CD4-positive, alpha-beta T cell treated with Interleukin-10 for 1 hour (primary cell): ENCODE results near the gene SGSM2.

Experiments used
- DNase-seq: peaks from one replicate; pipeline ENCODE4 v3.0.0-alpha.2; 2020

Gene SGSM2

DNA sequence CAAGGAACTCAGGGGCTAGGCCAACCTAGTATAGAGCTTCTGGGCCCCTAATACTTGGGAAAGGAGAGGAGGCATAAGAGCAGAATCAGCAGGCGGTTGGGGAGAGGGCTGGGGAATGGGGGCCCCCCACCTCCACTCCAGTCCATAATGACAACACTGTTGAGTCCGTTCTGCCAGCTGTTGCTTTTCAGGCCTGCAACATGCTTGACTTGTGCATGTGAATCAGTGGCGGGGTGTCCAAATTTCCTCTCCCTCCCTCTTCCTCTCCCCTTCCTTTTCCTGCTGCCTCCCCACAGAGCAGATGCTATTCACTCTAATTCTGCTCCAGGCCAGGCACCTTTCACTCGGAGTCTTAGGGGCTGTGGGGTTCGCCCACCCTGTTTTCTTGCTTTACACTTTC, 31.7 kb downstream of the SGSM2 start:
- no peak for DNase-seq

DNA sequence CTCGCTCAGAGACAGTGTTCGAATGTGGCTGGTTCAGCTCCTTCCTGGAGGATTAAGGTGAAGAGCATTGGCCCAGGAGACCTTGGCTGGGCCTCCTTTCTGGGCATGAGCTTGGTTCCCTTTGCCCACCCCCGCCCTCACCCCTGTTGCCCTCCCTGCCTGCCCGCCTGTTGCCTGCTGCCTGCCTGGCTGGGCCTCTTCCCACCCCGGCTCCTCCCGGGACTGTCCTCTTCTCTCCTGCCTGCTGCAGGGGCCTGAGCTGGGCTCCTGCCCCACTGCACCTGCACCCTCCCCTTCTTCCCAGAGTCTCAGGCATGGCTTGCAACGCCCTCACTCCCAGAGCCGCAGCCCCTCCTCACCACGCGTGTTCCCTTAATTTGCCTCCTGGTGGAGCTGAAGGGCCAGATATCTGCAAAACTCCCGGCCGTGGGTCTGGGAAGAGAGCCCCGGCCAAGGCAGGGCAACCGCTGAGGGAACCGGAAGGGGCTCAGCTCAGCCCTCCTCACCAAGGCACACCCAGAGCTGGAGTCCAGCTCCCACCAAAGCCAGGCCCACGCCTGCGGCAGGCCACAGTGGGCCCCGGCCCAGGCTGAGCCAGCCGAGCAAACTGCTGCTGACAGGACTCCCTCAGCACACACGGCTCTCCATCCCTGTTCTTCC, 32.4 kb downstream of the SGSM2 start:
- no peak for DNase-seq

DNA sequence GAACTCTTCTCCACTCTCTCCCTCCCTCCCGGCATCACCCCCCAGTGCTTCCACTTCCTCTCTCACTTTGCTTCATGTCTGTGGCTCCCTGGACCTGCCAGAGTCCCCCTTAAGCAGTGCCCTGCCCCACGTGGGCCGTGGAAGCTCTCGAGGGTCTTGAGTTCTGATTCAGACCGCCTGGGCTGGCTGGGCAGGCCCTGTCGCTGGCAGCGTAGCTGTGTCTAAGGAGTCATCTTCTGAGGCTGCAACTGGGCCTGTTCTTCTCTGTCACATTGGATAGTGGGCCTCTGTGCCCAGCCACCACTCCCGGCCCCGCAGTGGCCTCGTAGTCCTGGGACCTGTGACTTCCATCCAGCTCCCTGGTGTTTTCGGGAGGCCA, 32.9 kb downstream of the SGSM2 start:
- no peak for DNase-seq

DNA sequence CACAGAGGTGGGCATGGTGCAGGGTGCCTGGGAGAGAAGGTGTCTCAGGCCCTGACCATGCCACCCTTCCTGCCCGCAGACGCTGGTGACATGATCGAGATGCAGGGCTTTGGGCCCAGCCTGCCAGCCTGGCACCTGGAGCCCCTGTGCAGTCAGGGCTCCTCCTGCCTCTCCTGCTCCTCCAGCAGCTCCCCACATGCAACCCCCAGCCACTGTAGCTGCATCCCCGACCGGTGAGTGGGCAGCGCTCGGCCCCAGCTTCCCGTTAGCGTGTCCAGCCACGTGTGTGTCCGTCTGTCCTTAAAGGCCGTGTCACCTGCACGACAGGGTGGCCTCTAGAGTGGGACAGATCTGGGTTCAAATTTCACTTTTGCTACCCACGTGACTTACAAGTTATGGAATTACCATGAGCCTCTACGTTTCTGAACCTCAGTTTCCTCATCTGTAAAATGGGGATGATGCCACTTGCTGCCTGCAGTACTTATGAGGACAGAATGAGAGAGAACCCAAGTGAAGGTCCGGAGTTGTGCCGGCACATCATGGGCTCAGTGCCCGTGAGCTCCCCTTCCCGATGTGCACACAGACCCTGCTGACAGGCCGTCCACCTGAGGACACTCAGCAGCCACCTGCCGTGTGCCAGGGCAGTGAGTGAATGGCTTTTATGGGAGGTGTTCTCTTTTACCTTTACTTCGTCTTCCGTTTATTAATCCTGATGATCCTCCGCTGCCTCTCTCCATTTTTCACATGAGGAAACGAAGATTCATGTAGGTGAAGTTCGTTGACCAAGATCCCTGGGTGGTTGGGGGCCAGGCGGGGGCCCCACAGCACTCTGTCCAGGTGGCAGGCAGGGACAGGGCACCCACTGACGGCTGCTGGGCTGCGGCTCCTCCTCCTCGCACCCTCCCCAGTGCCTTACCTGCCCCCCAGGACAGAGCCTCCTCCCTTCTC, 34.2 kb downstream of the SGSM2 start:
- no peak for DNase-seq

DNA sequence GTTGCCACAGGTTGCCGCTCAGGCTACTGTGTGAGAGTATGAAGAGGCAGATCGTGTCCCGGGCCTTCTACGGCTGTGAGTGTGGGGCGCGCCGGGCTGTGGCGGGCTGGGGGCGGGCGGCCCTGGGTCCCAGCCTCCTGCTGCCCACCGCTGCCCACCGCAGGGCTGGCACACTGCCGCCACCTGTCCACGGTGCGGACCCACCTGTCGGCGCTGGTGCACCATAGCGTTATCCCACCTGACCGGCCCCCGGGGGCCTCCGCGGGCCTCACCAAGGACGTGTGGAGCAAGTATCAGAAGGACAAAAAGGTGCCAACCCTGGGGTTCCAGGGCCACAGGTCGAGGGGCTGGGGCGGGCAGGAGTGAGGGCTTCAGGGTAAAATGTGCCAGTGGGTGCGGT, 34.9 kb downstream of the SGSM2 start:
- DNase-seq: no peak

DNA sequence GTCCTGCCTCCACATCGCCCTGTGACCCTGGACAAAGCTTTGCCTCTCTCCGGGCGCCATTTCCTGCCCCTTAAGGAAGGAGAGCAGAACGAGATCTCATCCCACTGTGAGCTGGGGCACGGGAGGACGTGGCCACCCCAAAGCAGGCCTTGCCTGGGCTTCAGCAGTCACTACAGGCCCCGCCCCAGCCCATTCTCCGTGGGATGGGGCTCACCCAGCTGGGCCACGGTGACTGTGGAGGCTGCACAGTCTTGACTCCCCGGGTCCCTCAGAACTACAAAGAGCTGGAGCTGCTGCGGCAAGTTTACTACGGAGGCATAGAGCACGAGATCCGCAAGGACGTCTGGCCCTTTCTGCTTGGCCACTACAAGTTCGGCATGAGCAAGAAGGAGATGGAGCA, 35.4 kb downstream of the SGSM2 start:
- DNase-seq: no peak

DNA sequence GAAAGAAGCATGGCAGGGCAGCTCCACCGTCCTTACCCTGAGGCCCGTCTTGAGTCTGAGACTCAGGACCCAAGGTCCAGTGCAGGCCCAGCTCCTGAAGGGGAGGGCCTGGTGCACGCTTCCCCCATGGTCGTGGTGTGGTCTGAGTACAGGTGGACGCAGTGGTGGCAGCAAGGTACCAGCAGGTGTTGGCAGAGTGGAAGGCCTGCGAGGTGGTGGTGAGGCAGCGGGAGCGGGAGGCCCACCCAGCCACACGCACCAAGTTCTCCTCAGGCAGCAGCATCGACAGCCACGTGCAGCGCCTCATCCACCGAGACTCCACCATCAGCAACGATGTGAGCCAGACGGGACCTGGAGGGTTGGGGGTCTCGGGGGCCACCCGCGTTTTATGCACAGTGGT, 35.9 kb downstream of the SGSM2 start:
- no peak for DNase-seq

DNA sequence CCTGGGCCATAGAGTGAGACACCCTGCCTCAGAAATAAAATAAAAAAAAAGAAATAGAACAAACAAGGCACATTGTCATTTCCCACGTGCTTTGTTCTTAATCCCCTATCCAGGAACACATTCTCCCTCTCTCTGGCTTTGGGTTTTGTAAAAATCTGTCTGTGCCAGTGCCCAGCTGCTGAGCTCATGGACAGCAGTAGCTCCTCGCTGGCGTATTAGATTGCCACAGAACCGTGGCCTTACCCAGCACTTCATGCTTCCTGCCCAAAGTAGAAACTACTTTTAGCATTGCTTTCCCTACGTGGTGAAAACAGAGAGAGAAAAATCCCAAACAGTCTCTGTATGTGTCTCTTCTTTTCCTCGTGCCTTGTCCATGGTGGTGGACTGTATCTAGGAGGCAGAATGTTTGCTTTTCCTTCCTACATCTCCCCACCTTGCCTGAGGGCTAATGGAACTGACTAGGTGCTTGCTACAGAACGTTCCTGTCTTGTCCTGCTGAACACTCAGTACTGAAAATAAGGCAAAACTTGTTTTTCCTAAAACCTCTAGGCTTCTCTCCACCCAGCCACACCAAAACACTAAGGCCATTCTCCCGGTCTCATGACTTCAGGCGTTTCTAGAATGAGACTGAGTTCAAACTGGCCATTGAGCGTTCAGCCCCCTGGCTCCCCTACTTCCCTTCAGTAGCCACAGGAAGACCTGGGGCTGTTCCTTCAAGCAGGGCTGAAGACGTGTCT, 37.4 kb downstream of the SGSM2 start:
- no peak for DNase-seq

DNA sequence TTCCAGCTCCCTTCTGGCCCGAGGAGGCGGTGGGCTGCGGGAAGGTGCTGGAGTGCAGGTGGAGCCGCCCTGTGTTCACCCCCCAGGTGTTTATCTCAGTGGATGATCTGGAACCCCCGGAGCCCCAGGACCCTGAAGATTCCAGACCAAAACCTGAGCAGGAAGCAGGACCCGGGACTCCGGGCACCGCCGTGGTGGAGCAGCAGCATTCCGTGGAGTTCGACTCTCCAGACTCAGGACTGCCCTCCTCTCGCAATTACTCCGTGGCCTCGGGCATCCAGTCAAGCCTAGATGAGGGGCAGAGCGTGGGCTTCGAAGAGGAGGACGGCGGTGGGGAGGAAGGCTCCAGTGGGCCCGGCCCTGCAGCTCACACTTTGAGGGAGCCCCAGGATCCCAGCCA, 38.1 kb downstream of the SGSM2 start:
- DNase-seq: no peak

DNA sequence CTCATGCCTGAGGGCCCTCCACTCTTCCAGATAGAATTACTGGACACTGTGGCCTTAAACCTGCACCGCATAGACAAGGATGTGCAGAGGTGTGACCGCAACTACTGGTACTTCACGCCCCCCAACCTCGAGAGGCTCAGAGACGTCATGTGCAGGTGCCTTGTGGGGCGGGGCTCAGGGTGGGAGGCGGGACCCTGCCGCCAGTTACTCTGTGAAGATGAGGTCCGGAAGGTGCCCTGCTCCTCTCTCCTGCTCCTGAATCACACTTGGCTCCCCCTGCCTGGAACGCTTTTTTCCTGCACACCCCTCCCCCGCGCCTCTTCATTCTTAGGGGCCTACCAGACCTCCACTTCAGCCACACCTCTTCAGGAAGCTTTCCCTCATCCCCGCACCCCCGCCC, 38.8 kb downstream of the SGSM2 start:
- no peak for DNase-seq

DNA sequence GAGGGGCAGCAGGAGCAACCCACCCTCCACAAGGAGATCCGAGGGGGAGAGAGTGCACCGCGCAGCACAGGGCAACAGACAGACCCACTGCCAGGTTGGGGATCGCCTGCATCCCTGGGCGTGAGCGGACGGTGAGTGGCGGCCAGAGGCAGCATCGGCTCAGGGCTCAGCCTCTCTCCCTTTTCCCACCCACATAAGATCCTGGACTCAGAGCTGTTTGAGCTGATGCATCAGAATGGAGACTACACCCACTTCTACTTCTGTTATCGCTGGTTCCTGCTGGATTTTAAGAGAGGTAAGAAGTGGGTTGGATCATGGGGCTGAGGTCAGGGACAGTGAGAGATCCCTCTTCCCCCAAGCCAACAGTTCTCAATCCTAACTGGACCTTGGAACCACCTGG, 40.4 kb downstream of the SGSM2 start:
- DNase-seq: no peak

DNA sequence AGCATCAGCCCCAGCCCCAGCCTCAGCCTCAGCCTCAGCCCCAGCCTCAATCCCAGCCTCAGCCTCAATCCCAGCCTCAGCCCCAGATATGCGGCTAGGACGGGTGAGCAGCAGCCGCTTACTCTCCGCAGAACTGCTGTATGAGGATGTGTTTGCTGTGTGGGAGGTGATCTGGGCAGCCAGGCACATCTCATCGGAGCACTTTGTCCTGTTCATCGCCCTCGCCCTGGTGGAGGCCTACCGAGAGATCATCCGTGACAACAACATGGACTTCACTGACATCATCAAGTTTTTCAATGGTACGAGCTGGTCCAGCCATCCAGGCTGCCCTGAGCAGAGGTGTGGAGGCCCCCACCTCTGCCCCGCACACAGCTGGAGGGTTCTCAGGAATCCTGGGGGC, 41.6 kb downstream of the SGSM2 start:
- DNase-seq: no peak

DNA sequence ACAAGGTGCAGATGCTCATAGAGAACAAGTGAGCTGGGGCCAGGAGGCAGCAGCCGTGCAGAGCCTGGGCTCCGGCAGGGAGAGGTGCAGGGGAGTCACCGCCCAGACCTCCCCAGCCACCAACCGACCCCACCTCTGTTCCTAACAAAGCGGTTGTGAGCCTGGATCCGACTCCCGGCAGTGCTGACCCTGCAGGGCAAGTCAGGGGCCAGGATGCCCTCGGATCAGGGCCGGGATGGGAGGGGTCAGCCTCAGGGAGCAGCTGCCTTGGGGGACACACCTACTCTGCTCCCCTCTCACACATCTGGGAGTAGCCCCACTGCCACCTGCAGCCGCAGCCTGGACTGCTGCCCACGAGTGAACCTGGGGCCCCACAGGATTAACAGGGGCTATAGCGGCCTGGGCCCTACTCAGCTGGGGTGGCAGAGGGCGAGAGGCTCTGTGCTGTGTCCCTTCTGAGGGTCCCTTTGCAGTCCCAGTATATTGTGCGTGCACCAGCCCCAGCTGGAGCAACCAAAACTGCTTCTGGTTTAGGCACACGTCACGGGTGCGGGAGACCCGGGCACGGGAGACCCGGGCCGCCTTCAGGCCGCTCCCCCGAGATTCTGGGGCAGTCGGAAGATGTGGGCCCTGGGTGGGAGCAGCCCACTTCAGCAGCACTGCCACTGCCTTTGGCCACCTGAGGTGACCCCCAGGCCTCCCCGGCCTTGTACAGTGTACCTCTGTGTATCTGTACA, 42.4 kb downstream of the SGSM2 start:
- no peak for DNase-seq

DNA sequence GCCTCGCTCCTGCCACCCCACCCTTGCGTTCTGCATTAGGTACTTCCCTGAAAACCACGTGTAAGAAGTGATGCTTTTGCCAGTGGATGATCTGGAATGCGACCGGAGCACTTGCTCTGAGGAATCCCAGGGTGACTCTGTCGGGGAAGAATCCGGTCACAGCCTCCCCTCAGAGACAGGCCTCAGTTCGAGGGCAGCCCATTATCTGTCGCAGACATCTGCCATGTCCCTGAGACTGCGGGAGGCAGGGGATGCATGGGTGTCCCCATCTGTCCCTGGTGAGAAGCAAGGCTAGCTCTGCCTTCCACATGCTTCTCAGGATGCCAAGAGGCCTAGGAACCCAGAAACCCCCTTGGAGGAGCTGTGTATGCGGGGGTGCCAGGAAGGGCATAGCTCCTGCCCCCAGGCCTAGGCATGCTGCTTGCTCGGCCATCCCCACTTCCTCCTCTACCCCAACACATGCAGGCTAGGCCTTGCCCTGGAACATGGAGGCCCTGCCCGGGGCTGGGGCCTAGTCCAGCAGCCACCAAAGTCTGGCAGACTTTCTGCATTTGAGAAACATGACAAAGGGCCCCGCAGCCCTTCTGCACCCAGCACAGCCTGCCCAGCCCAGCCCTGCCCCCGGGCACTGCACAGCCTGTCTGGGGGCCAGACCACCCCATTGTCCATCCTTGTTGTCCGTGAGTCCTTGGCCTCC, 43.1 kb downstream of the SGSM2 start:
- no peak for DNase-seq

DNA sequence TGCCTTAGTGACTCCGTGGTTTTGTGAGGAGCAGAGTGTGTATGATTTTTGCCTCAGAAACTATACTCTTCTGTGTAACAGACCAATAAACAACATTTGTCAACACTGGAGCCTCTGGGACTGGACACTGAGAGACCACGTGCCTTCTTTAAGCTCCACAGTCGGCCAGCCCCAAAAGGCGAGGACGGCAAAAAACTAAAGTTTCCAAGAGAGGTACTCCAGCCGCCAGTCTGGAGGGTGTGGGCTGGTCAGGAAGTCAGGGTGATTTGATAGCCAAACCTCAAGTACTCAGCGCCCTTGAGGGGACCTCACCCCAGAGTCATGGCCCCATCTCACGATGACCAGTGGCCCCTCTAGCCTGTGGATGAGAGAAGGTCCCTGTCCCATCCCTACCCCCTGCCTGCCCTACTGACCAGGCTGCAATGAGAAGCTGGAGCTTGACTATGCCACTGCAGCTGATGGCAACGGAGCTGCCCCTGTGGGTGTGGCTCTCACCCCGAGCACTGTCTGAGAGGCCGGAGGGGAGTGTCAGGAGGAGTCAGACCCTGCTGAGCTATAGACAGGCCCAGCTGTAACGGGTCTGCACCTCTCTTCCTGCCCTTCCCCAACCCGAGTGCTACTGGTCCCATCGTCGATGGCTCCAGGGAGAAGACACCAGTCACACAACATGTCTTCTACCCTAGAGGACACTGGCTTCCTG, 43.8 kb downstream of the SGSM2 start:
- DNase-seq: no peak

DNA sequence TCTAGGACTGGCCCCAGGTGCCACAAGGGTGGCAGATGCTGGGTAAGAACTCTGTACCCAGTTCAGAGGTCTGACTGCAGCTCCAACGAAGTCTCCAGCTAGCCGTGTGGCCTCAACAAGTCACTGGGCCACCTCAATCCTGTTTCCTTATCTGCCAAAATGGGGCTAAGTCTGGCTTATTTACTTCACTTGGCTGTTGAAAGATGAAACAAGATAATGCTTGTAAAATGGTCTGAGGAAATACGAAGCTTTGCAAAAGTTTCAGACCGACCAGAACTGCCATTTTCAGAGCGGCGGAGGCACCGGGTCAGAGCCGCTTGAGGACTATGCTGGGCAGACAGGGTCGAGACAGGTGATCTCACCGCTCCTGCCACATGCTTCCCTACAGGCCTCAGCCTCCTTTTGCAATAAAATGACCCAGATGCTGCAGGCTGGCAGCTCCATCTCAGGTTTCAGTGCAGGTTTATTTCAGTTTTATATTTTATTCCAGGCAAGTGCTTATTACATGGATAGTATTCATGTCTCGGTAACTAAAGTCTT, 46.4 kb downstream of the SGSM2 start:
- DNase-seq: no peak

DNA sequence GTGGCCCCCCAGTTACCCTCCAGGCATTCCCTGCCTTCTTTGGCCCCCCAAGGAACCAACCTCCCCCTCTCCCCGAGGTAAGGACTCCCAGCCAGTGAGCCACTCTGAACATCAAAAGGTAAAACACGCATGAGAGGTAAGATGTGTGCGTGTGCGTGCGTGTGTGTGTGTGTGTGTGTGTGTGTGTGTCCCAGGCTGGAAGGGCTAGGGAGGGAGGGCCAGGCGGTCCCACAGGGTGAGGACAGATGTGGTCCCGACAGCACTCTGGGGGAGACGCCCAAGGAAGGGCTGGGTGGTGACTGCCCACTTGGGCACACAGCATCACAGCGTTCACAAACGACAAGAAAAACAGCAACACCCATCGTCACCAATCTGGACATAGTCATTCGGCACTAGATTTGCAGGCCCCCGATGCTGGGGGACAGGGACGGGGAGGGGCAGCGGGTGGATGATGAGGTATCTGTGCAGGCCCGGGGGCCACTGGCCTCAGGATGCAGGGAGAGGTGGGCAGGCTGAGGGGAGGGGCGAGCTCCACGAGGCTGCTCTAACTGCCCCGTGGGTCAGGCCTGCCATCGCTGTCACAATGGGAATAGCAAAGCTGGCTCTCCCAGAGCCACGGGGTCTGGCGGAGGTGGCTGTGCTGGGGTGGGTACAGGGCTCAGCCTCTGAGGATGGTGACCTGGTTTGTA, 47.3 kb downstream of the SGSM2 start:
- no peak for DNase-seq

DNA sequence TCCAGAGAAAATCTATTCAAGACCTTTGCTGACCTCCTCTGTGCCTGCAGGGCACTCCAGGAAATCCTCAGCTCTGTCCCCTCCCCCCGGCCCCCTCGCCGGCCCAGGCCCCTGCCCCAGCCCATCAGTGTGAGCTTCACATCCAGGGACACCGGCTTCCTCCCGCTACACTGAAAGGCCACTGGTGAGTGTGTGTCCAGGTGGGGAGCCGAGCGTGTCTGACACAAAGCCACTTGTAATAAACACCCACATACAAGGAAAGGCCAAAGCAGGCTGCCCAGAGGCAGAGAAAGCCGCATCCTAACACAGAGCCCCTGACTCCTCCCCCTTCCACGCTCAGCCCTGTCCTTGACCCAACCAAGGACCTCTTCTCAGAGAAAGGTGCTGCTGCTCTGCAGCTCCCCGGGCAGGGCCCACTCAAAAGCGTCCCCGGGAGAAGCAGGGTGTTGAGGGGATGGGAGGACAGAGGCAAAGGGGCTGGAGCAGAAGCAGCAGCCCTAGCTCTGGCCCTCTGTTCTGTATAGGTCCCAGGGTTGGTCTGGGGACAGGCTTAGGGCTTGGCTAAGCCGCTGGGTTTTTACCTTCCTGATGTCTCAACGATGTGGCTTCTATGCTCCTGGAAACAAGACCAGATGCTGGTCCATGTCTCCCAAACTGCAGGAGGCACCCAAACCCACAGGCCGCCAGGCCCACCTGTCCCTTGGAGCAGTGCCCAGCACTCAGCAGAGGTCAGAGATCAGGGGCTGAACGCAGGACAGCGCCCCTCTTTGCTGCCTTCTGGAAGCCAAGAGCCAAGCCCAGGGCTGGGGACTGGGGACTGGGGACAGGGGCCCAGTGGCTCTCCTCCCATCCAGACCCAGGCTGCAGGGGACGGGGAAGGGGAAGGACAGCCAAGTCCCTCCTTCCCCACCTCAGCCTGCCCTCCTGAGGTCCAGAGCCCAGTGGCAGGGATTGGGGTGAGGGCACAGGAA, 48.2 kb downstream of the SGSM2 start:
- no peak for DNase-seq

DNA sequence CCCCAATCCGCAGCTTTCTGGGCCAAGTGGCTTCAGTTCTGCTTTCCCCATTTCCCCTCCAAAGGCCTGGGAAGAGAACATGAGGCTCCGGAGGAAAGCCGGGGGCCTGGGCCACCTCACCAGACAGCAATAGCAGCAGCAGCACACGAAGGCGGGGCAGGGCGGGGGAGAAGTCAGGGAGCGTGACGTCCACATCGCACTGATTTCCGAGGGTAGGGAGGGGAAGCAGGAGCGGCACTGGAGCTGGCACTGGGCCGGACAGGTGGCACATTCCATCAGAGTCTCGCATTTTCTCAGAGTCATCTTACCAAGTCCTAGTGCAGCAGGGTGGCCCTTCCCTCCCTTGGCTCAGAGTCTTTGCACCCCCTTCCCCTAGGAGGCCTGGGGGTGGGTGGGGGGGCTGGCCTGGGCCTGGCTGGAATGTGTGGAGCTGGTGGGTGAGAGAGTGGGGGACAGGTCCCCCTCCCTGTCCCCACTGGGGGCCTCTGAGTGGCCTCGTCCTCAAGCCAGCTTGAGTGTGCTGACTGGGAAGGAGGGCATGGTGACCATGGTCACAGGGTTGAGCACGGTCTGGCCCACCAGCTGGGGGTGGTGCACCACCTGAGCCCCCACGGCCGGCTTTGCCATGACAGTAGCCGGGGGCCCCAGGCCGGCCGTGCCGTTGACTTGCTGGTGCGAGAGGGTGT, 49.2 kb downstream of the SGSM2 start:
- DNase-seq: no peak
